Gastrocnemius medialis (tissue), 4 donors: ENCODE results near the gene HES5. TPM values are rescaled to one million over a fixed set of nuclear protein-coding genes. Genes with fewer than 3 reads are reported as not detected.

ENCODE experiments used
- ATAC-seq, 2 donors: fragments of 150-250 bp; one replicate each; pipeline ENCODE4 v1.9.1; 2016
- DNase-seq, 2 donors: peaks; one replicate each; pipeline ENCODE4 v3.0.0-alpha.2; 2019
- H3K27ac ChIP-seq, 4 donors: fragments of 200-600 bp; sonication (generic); 1 replicate in 1 of 4; 2 replicates in 3 of 4; pipeline ENCODE4 v1.5.1; 2016 to 2018; ENCODE audit warnings: mild to moderate bottlenecking in 2 of 4, moderate library complexity in 1 of 4
- H3K27me3 ChIP-seq, 3 donors: fragments of 200-600 bp; sonication (generic) in 2 of 3; 1 replicate in 1 of 3; 2 replicates in 2 of 3; pipeline versions ENCODE4 v1.5.1 to v1.6.0; 2016 to 2019; ENCODE audit warnings: mild to moderate bottlenecking in 1 of 3, moderate library complexity in 1 of 3
- H3K36me3 ChIP-seq, 2 donors: fragments of 200-600 bp; sonication (generic) in 1 of 2; one replicate each; pipeline ENCODE4 v1.5.1; 2017 to 2018
- H3K4me1 ChIP-seq, 2 donors: fragments of 200-600 bp; sonication (generic) in 1 of 2; one replicate each; pipeline ENCODE4 v1.5.1; 2016 to 2017; ENCODE audit warnings: mild to moderate bottlenecking in 2 of 2
- H3K4me3 ChIP-seq, 4 donors: fragments of 200-600 bp; sonication (generic) in 3 of 4; 1 replicate in 1 of 4; 2 replicates in 3 of 4; pipeline ENCODE4 v1.5.1; 2016 to 2019; ENCODE audit warnings: mild to moderate bottlenecking in 2 of 4
- H3K9me3 ChIP-seq, 3 donors: fragments of 200-600 bp; sonication (generic) in 2 of 3; 1 replicate in 1 of 3; 2 replicates in 2 of 3; pipeline ENCODE4 v1.5.1; 2016 to 2019
- CTCF ChIP-seq, 5 experiments: fragments of 450-650 bp in 3 of 5; fragments of 200-600 bp in 2 of 5; sonication (generic) in 2 of 5; IDR thresholded peaks in 4 of 5; conservative IDR thresholded peaks in 1 of 5; 1 replicate in 4 of 5; 2 replicates in 1 of 5; pipeline ENCODE4 v1.5.1; 2016 to 2019; ENCODE audit warnings: antibody characterized with exemption in 5 of 5, mild to moderate bottlenecking in 3 of 5, moderate library complexity in 3 of 5
- POLR2A ChIP-seq, 2 donors: fragments of 450-650 bp; IDR thresholded peaks; one replicate each; pipeline ENCODE4 v1.6.1; 2017; ENCODE audit warnings: antibody characterized with exemption in 2 of 2, mild to moderate bottlenecking in 2 of 2, moderate library complexity in 2 of 2
- in situ Hi-C, 4 donors: fragments of 200-750 bp; cut with MboI; loops; one replicate each; pipeline versions ENCODE4 v1.15.0 to v1.8.0; 2017; ENCODE audit warnings: low sequenced_read_pairs in 4 of 4
- intact Hi-C: fragments of 100-400 bp; cut with DNase I; formaldehyde crosslinking; loops from one replicate; pipeline ENCODE4 v1.15.1; 2023; ENCODE audit warnings: low total_unique reads
- total RNA-seq, 4 donors: library from RNA; depleted of rRNA; stranded (reverse); fragments of >200 nt; gene quantifications; one replicate each; pipeline versions ENCODE4 v1.1.0 to v1.2.3, GENCODE V29; 2016

The HES5 gene
- total RNA-seq, 4 donors from 2014 or later = 0.49 TPM; not detected in 3

GRCh38 chr1:2502661-2503553 is 27.2 kb downstream of the HES5 start:
- Histone ChIP-seq H3K36me3 (peaks cover 0 to 3% of the 10 kb centered on the region in 2 donors), H3K4me3 (no peak overlapping the region), H3K9me3 (no peaks in the 10 kb centered on the region), H3K27ac (no peak overlapping the region), H3K27me3 (peaks cover 51 to 67% (median 65%) of the 10 kb centered on the region in 3 donors), H3K4me1 (peaks cover 5 to 11% of the 10 kb centered on the region in 2 donors)
- ATAC-seq (no peak), DNase-seq (no peak)
- intact Hi-C loops (no loop called here), in situ Hi-C loops (no loop called here)
- no peak for TF ChIP-seq POLR2A (IDR thresholded peaks at IDR 0.05)
- TF ChIP-seq CTCF (IDR thresholded peaks at IDR 0.05 in 4 of 5, conservative IDR thresholded peaks at IDR 0.05 in 1 of 5) = no peak

- ATAC-seq = no peak
- peaks cover 5 to 11% of the 10 kb centered on the region in 2 donors for H3K4me1 ChIP-seq
- intact Hi-C loops (no loop called here), in situ Hi-C loops (no loop called here)
- H3K4me3 ChIP-seq = no peak overlapping the region
- H3K36me3 ChIP-seq = no peaks in the 10 kb centered on the region
- TF ChIP-seq POLR2A (IDR thresholded peaks at IDR 0.05) (peak in 1 of 2 donors; percentile 2), CTCF (IDR thresholded peaks at IDR 0.05 in 4 of 5, conservative IDR thresholded peaks at IDR 0.05 in 1 of 5) (no peak)
- no peaks in the 10 kb centered on the region for H3K9me3 ChIP-seq
- DNase-seq = no peak
- peaks cover 56 to 74% (median 69%) of the 10 kb centered on the region in 3 donors for H3K27me3 ChIP-seq
- H3K27ac ChIP-seq = no peak overlapping the region
These were observed 27.9 kb downstream of the HES5 start for GRCh38 chr1:2502210-2502609.

GRCh38 chr1:2501820-2502119 is 28.3 kb downstream of the HES5 start:
- H3K4me1 ChIP-seq = peaks cover 5 to 11% of the 10 kb centered on the region in 2 donors
- H3K9me3 ChIP-seq = no peaks in the 10 kb centered on the region
- peaks cover 60 to 79% (median 69%) of the 10 kb centered on the region in 3 donors for H3K27me3 ChIP-seq
- intact Hi-C loops = no loop called here
- DNase-seq = no peak
- TF ChIP-seq POLR2A (IDR thresholded peaks at IDR 0.05) (no peak), CTCF (IDR thresholded peaks at IDR 0.05 in 4 of 5, conservative IDR thresholded peaks at IDR 0.05 in 1 of 5) (no peak)
- no peak overlapping the region for H3K27ac ChIP-seq
- in situ Hi-C loops = no loop called here
- no peak overlapping the region for H3K4me3 ChIP-seq
- H3K36me3 ChIP-seq = no peaks in the 10 kb centered on the region
- ATAC-seq = no peak

- Histone ChIP-seq H3K27me3 (peaks cover 61 to 81% (median 69%) of the 10 kb centered on the region in 3 donors), H3K27ac (no peak overlapping the region), H3K36me3 (no peaks in the 10 kb centered on the region), H3K4me1 (peaks cover 5 to 11% of the 10 kb centered on the region in 2 donors), H3K9me3 (no peaks in the 10 kb centered on the region), H3K4me3 (no peak overlapping the region)
- TF ChIP-seq POLR2A (IDR thresholded peaks at IDR 0.05) = peak in 1 of 2 donors; percentile 1
- no peak for TF ChIP-seq CTCF (IDR thresholded peaks at IDR 0.05 in 4 of 5, conservative IDR thresholded peaks at IDR 0.05 in 1 of 5)
- ATAC-seq (no peak), DNase-seq (no peak)
- in situ Hi-C loops = no loop called here
- intact Hi-C loops = no loop called here
These were observed 28.8 kb downstream of the HES5 start for GRCh38 chr1:2501041-2501819.
